CD14-positive monocyte (primary cell): ENCODE data around the gene ERC1. TPM values are rescaled to one million over a fixed set of nuclear protein-coding genes. Genes with fewer than 3 reads are reported as not detected.

Source experiments
- DNase-seq, 3 donors: peaks; one replicate each; pipeline ENCODE4 v3.0.0-alpha.2; 2011 to 2022
- H2AFZ ChIP-seq: 2 replicates; pipeline ENCODE4 v1.6.0; 2012; ENCODE audit warnings: mild to moderate bottlenecking, low read depth, low read length, inconsistent platforms; ENCODE audit not compliant: insufficient read depth, poor library complexity, severe bottlenecking
- H3K27ac ChIP-seq, 2 donors: 1 replicate in 1 of 2; 2 replicates in 1 of 2; pipeline ENCODE4 v1.5.1; 2012 to 2013; ENCODE audit warnings: low read length in 2 of 2, control low read depth in 1 of 2, inconsistent platforms in 1 of 2, low read depth in 1 of 2, mild to moderate bottlenecking in 1 of 2
- H3K27me3 ChIP-seq, 2 donors: one replicate each; pipeline versions ENCODE4 v1.6.0 to v1.6.1; 2011 to 2013; ENCODE audit warnings: low read length in 2 of 2; ENCODE audit not compliant: control insufficient read depth in 2 of 2, insufficient read depth in 2 of 2
- H3K36me3 ChIP-seq, 2 donors: replicated peaks in 1 of 2; 1 replicate in 1 of 2; 2 replicates in 1 of 2; pipeline versions ENCODE4 v1.5.1 to v1.6.1; 2012 to 2013; ENCODE audit warnings: low read length in 2 of 2, control low read depth in 1 of 2, inconsistent platforms in 1 of 2, mild to moderate bottlenecking in 1 of 2; ENCODE audit not compliant: insufficient read depth in 2 of 2, control insufficient read depth in 1 of 2
- H3K4me1 ChIP-seq, 2 donors: 1 replicate in 1 of 2; 2 replicates in 1 of 2; pipeline versions ENCODE4 v1.5.1 to v1.6.1; 2012 to 2013; ENCODE audit warnings: low read length in 2 of 2, control low read depth in 1 of 2, inconsistent platforms in 1 of 2, mild to moderate bottlenecking in 1 of 2, moderate library complexity in 1 of 2; ENCODE audit not compliant: insufficient read depth in 2 of 2, control insufficient read depth in 1 of 2
- H3K4me2 ChIP-seq: replicated peaks from 2 replicates; pipeline ENCODE3; 2012; ENCODE audit warnings: low read length, moderate library complexity, mild to moderate bottlenecking; ENCODE audit not compliant: poor library complexity, severe bottlenecking; ENCODE audit errors: extremely low read depth
- H3K4me3 ChIP-seq, 3 experiments: fragments of 200-600 bp in 1 of 3; sonication (generic) in 1 of 3; replicated peaks in 1 of 3; 1 replicate in 2 of 3; 2 replicates in 1 of 3; pipeline ENCODE4 v1.5.1; 2011 to 2013; ENCODE audit warnings: low read length in 3 of 3, mild to moderate bottlenecking in 3 of 3, control low read depth in 2 of 3, low read depth in 2 of 3, inconsistent platforms in 1 of 3, moderate library complexity in 1 of 3
- H3K79me2 ChIP-seq: 2 replicates; pipeline ENCODE4 v1.6.0; 2012; ENCODE audit warnings: mild to moderate bottlenecking, control low read depth, inconsistent platforms, low read length, moderate library complexity; ENCODE audit not compliant: insufficient read depth
- H3K9ac ChIP-seq: 2 replicates; pipeline ENCODE4 v1.6.0; 2017; ENCODE audit warnings: low read length, mild to moderate bottlenecking; ENCODE audit not compliant: insufficient read depth, poor library complexity, severe bottlenecking
- H3K9me3 ChIP-seq, 2 donors: replicated peaks in 1 of 2; 1 replicate in 1 of 2; 2 replicates in 1 of 2; pipeline versions ENCODE4 v1.5.1 to v1.6.1; 2012 to 2013; ENCODE audit warnings: low read length in 2 of 2, control low read depth in 1 of 2; ENCODE audit not compliant: control insufficient read depth in 1 of 2, insufficient read depth in 1 of 2
- H4K20me1 ChIP-seq: 2 replicates; pipeline ENCODE4 v1.6.0; 2012; ENCODE audit warnings: mild to moderate bottlenecking, low read length, control low read depth, moderate library complexity; ENCODE audit not compliant: insufficient read depth
- H3K27ac Mint-ChIP-seq, 7 donors: one replicate each; pipeline ENCODE4 v1.8.0; 2020; ENCODE audit warnings: mild to moderate bottlenecking in 7 of 7, mixed read lengths in 7 of 7, moderate library complexity in 6 of 7, inconsistent platforms in 2 of 7
- H3K27me3 Mint-ChIP-seq, 3 donors: one replicate each; pipeline ENCODE4 v1.8.0; 2021 to 2022; ENCODE audit warnings: low read depth in 3 of 3, mild to moderate bottlenecking in 3 of 3, mixed read lengths in 3 of 3, moderate library complexity in 3 of 3, inconsistent platforms in 1 of 3
- H3K36me3 Mint-ChIP-seq, 2 donors: one replicate each; pipeline ENCODE4 v1.8.0; 2020; ENCODE audit warnings: mixed read lengths in 2 of 2, inconsistent platforms in 1 of 2, mild to moderate bottlenecking in 1 of 2
- H3K4me1 Mint-ChIP-seq: one replicate; pipeline ENCODE4 v1.8.0; 2020; ENCODE audit warnings: mild to moderate bottlenecking, mixed read lengths
- H3K4me3 Mint-ChIP-seq, 2 donors: one replicate each; pipeline ENCODE4 v1.8.0; 2020; ENCODE audit warnings: mild to moderate bottlenecking in 2 of 2, mixed read lengths in 2 of 2, moderate library complexity in 1 of 2
- H3K9me3 Mint-ChIP-seq, 7 donors: one replicate each; pipeline ENCODE4 v1.8.0; 2020 to 2022; ENCODE audit warnings: mixed read lengths in 7 of 7, mild to moderate bottlenecking in 6 of 7, moderate library complexity in 6 of 7, inconsistent platforms in 2 of 7
- CTCF ChIP-seq: fragments of 200-600 bp; IDR thresholded peaks from one replicate; pipeline ENCODE4 v1.8.0; 2022; ENCODE audit warnings: antibody characterized with exemption, mild to moderate bottlenecking
- WGBS: methylation state at CpG from one replicate; pipeline ENCODE4 v1.1.5; 2013; ENCODE audit warnings: missing lambda C conversion rate; ENCODE audit not compliant: insufficient coverage; 5-methylcytosine and 5-hydroxymethylcytosine counted together
- intact Hi-C, 2 donors: fragments of 100-400 bp; cut with micrococcal nuclease; formaldehyde crosslinking; loops; one replicate each; pipeline versions ENCODE4 v1.15.0 to v1.15.1; 2023
- polyA plus RNA-seq, 3 donors: library from polyadenylated mRNA; depleted of rRNA in 1 of 3; unstranded in 2 of 3; stranded (reverse) in 1 of 3; fragments of 300-500 nt in 2 of 3; fragments of >200 nt in 1 of 3; fragmentation: Illumina TruSeq in 2 of 3; gene quantifications; 1 replicate in 2 of 3; 2 replicates in 1 of 3; pipeline ENCODE4 v1.2.3, GENCODE V29; 2012 to 2021

ERC1 gene
- polyA plus RNA-seq, 3 donors: 4.0 to 14.3 (median 5.1) TPM

GRCh38 chr12:1246637-1247036, 255.6 kb downstream of the ERC1 start:
- Mint-ChIP-seq H3K4me3 (no peak overlapping the region), H3K9me3 (no peaks in the 10 kb centered on the region), H3K27me3 (peaks cover 0 to 2% (median 1%) of the 10 kb centered on the region in 3 donors), H3K4me1 (no peaks in the 10 kb centered on the region), H3K36me3 (peaks cover 6 to 11% of the 10 kb centered on the region in 2 donors), H3K27ac (no peak overlapping the region)
- no peak overlapping the region for H3K9ac ChIP-seq
- H3K9me3 ChIP-seq: no peaks in the 10 kb centered on the region
- H3K4me3 ChIP-seq: no peak overlapping the region
- H3K27ac ChIP-seq: no peak overlapping the region
- intact Hi-C loops: no loop called here
- peaks cover 0 to 3% of the 10 kb centered on the region in 2 donors for H3K36me3 ChIP-seq
- TF ChIP-seq CTCF: no peak
- no peaks in the 10 kb centered on the region for H3K4me1 ChIP-seq
- 82% methylated on average over 2 of the region's 2 CpGs for WGBS
- no peak for DNase-seq
- no peak overlapping the region for H2AFZ ChIP-seq
- H3K27me3 ChIP-seq: no peaks in the 10 kb centered on the region
- no peak overlapping the region for H3K4me2 ChIP-seq
- H3K79me2 ChIP-seq: no peaks in the 10 kb centered on the region
- no peaks in the 10 kb centered on the region for H4K20me1 ChIP-seq

GRCh38 chr12:1250641-1251040, 259.6 kb downstream of the ERC1 start:
- no peak overlapping the region for H3K27ac Mint-ChIP-seq
- H3K36me3 Mint-ChIP-seq: peaks cover 9 to 17% of the 10 kb centered on the region in 2 donors
- TF ChIP-seq CTCF: no peak

More at GRCh38 chr12:1250641-1251040, 259.6 kb downstream of the ERC1 start:
- Histone ChIP-seq H3K79me2 (no peaks in the 10 kb centered on the region), H3K9ac (no peak overlapping the region), H3K27ac (no peak overlapping the region), H2AFZ (no peak overlapping the region), H3K4me1 (no peaks in the 10 kb centered on the region), H3K36me3 (no peaks in the 10 kb centered on the region), H4K20me1 (no peaks in the 10 kb centered on the region), H3K27me3 (no peaks in the 10 kb centered on the region), H3K4me3 (no peak overlapping the region), H3K4me2 (no peak overlapping the region), H3K9me3 (no peaks in the 10 kb centered on the region)
- H3K27me3 Mint-ChIP-seq: peaks cover 0 to 2% (median 1%) of the 10 kb centered on the region in 3 donors
- no peaks in the 10 kb centered on the region for H3K4me1 Mint-ChIP-seq
- H3K4me3 Mint-ChIP-seq: no peak overlapping the region
- peaks cover 0 to 7% (median 0%) of the 10 kb centered on the region in 7 donors for H3K9me3 Mint-ChIP-seq
- intact Hi-C loops: no loop called here
- no peak for DNase-seq
- no CpG with 5 or more reads among the region's 3 CpGs for WGBS
